ENCODE results near the gene CFAP251. TPM values are rescaled to one million over a fixed set of nuclear protein-coding genes. Genes with fewer than 3 reads are reported as not detected.

Gene CFAP251
- total and polyA plus RNA-seq, 12 donors = 0.52 to 4.6 (median 1.5) TPM

DNA sequence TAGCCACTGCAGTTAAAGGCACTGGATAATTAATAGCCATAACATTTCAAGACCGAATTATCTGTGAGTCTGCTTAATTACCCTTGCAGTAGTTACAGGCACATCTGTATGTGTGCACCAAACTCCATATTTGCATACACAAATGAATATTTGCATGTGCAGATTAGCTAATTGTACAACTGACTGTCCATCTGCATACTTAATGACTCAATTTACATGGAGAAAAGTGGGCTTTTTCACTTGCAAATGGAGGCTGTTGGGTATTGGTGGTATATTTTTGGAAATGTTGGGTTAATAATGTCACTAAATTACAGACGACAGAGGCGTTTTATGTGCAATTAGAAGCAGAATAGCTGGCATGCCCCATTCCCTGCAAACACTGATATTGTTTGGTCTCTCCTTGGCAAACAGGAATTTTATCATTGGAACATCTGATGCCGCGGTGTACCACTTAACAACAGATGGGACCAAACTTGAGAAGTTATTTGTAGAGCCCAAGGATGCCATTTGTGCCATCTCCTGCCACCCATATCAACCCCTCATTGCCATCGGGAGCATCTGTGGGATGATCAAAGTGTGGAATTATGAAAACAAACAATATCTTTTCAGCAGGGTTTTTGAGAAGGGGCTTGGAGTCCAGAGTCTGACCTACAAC is 39.6 kb downstream of the CFAP251 start:
- H3K9me3 ChIP-seq = no peaks in the 10 kb centered on the region
- DNase-seq = no peak
- no peaks in the 10 kb centered on the region for H3K27me3 ChIP-seq
- no peak for ATAC-seq
- no peak for TF ChIP-seq CTCF (IDR thresholded peaks at IDR 0.05)
- WGBS, 2 donors = 84 to 87% methylated on average over 6 of the region's 6 CpGs
- H3K4me1 ChIP-seq = no peaks in the 10 kb centered on the region
- no peak overlapping the region for H3K27ac ChIP-seq
- H3K36me3 ChIP-seq = no peaks in the 10 kb centered on the region
- intact Hi-C loops (cut with DNase I) = loop anchor here in 3 of 10 donors (2.0 to 10.0 kb wide), 3 partner anchors 63 to 167 kb away; partner anchors contain the start of gene BCL7A (in 1 of the 3)
- no peak overlapping the region for H3K4me3 ChIP-seq

DNA sequence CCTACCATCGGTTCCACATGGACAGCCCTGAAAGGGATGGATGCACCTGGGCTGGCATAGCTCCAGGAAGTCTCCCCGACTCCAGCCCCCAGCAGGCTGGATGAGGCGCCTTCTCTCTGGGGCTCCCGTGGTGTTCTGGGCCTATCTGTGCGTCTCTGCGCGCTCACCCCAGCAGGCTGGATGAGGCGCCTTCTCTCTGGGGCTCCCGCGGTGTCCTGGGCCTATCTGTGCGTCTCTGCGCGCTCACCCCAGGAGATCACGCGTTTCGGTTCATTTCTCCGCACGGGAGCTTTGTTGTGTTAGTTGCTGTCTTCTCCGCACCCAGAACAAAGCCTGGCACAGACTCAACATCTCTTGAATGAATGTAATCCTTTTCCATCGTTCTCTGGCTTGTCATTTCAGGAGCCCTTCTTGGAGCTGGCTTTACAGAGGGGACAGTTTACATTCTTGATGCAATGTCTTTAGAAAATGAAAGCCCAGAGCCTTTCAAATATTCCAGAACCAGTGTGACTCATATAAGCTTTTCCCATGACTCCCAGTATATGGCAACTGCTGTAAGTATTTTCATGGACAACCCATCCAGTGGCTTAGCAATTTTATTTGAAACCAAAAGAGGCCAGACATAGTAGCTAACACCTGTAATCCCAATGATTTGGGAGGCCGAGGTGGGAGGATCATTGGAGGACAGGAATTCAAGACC is 40.3 kb downstream of the CFAP251 start:
- Histone ChIP-seq H3K27me3 (no peaks in the 10 kb centered on the region), H3K27ac (no peak overlapping the region), H3K9me3 (no peaks in the 10 kb centered on the region), H3K36me3 (no peaks in the 10 kb centered on the region), H3K4me3 (no peak overlapping the region), H3K4me1 (no peaks in the 10 kb centered on the region)
- DNase-seq = no peak
- no peak for TF ChIP-seq CTCF (IDR thresholded peaks at IDR 0.05)
- WGBS, 2 donors = 68 to 69% methylated on average over 21 of the region's 21 CpGs
- ATAC-seq = peak in 1 of 8 donors; percentile 49
- intact Hi-C loops (cut with DNase I) = loop anchor here in 2 of 10 donors (10.0 kb wide), 2 partner anchors 76 to 166 kb away; no protein-coding TSS in a partner anchor

GRCh38 chr12:121960541-121960940 is 42.1 kb downstream of the CFAP251 start:
- Histone ChIP-seq H3K27ac (no peak overlapping the region), H3K9me3 (no peaks in the 10 kb centered on the region), H3K36me3 (no peaks in the 10 kb centered on the region), H3K4me1 (peaks cover 0 to 8% (median 0%) of the 10 kb centered on the region in 9 donors), H3K4me3 (no peak overlapping the region), H3K27me3 (no peaks in the 10 kb centered on the region)
- TF ChIP-seq CTCF (IDR thresholded peaks at IDR 0.05) = no peak
- no peak for DNase-seq
- intact Hi-C loops (cut with DNase I) = loop anchor here in 1 of 10 donors (10.0 kb wide), 1 partner anchor 64 kb away; the partner anchor contains the start of gene BCL7A
- ATAC-seq = no peak
- WGBS, 2 donors = 94 to 96% methylated on average over 7 of the region's 7 CpGs

DNA sequence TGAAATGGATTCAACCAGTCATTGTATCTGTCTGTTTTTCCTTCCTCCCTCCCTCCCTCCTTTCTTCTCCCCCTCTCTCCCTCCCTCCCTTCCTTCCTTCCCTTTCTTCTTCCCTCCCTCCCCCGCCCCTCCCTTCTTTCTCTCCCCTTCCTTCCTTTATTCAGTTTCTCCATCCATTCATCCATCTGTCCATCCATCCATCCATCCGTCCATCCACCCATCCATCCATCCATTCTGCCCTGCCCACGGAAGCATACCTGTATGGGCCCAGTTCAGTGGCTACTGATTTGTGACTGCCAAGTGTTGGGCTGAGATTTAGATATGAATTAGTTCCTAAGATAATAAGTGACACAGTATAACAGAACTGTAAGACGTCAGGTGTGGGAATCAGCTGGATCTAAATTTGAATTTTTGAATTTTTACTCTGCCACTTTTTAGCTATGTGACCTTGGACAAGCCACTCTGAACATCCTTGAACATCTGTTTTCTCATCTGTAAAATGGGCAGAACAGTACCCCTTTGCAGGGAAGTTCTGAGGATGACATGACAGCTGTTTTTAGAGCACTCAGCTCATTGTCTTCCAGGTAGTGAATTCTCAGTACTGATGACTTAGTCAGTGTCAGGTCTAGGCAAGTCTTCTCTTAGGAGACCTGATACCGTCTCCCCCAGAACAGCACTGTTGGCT is 42.9 kb downstream of the CFAP251 start:
- WGBS, 2 donors = 93% methylated on average over 5 of the region's 5 CpGs
- intact Hi-C loops (cut with DNase I) = loop anchor here in 1 of 10 donors (10.0 kb wide), 1 partner anchor 63 kb away; the partner anchor contains the start of gene BCL7A

More for the DNA sequence above, 42.9 kb downstream of the CFAP251 start:
- H3K9me3 ChIP-seq = no peaks in the 10 kb centered on the region
- H3K27ac ChIP-seq = no peak overlapping the region
- DNase-seq (no peak), ATAC-seq (no peak)
- no peaks in the 10 kb centered on the region for H3K36me3 ChIP-seq
- TF ChIP-seq CTCF (IDR thresholded peaks at IDR 0.05) = no peak
- H3K27me3 ChIP-seq = no peaks in the 10 kb centered on the region
- peaks cover 0 to 8% (median 0%) of the 10 kb centered on the region in 9 donors for H3K4me1 ChIP-seq
- no peak overlapping the region for H3K4me3 ChIP-seq

Measured in heart right ventricle (tissue), 16 donors.